ENCODE measurements around the gene PSMB10. TPM values are rescaled to one million over a fixed set of nuclear protein-coding genes. Genes with fewer than 3 reads are reported as not detected.

Gene PSMB10
- total and polyA plus RNA-seq, 2 donors (not counting 3 experiments of a cell fraction or from before 2014, with no cell fraction given), result 40.8 to 54.7 TPM

DNA sequence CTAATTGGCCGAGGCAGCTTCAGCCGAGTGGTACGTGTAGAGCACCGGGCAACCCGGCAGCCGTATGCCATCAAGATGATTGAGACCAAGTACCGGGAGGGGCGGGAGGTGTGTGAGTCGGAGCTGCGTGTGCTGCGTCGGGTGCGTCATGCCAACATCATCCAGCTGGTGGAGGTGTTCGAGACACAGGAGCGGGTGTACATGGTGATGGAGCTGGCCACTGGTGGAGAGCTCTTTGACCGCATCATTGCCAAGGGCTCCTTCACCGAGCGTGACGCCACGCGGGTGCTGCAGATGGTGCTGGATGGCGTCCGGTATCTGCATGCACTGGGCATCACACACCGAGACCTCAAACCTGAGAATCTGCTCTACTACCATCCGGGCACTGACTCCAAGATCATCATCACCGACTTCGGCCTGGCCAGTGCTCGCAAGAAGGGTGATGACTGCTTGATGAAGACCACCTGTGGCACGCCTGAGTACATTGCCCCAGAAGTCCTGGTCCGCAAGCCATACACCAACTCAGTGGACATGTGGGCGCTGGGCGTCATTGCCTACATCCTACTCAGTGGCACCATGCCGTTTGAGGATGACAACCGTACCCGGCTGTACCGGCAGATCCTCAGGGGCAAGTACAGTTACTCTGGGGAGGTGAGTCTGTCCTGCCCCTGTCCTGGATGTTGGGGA lies 27.5 kb downstream of the PSMB10 start:
- intact Hi-C loops (cut with micrococcal nuclease) (loop anchor here (10.0 kb wide), 1 partner anchor 594 kb away; no protein-coding TSS in a partner anchor), dilution Hi-C loops (cut with MboI; ENCODE audit: extremely low pct_ligation_motif_present, low sequenced_read_pairs) (loop anchor here (25.0 kb wide), 1 partner anchor 222 kb away; no protein-coding TSS in a partner anchor)
- CTCF ChIA-PET, result interaction anchor here (0.6 to 1.5 kb wide), 3 partner anchors 16 to 236 kb away, joined by 3 to 4 read pairs (median 3); partner anchors contain the start of gene PSKH1
- POLR2A ChIA-PET, result no interaction called here
- Histone ChIP-seq H3K4me1 (ENCODE audit: control insufficient read depth, extremely low read depth, insufficient read depth, low read length) (no peaks in the 10 kb centered on the region), H3K9ac (replicated peaks; ENCODE audit: extremely low read depth, insufficient read depth, low read length) (no peak overlapping the region), H4K20me1 (replicated peaks; ENCODE audit: control insufficient read depth, extremely low read depth, insufficient read depth, low read length) (no peaks in the 10 kb centered on the region), H3K9me1 (replicated peaks; ENCODE audit: control insufficient read depth, extremely low read depth, insufficient read depth, low read length) (no peaks in the 10 kb centered on the region), H3K36me3 (ENCODE audit: control insufficient read depth in 2 of 2, extremely low read depth in 1 of 2, insufficient read depth in 2 of 2, low read length in 2 of 2) (peaks cover 3 to 15% of the 10 kb centered on the region in 2 experiments), H2AFZ (ENCODE audit: low read depth, low read length) (no peak overlapping the region), H3K27me3 (ENCODE audit: control insufficient read depth in 2 of 2, insufficient read depth in 2 of 2, low read length in 2 of 2) (no peaks in the 10 kb centered on the region), H3K27ac (ENCODE audit: insufficient read depth, low read depth, low read length) (no peak overlapping the region), H3K9me3 (replicated peaks; ENCODE audit: control insufficient read depth, insufficient read depth, low read length) (no peaks in the 10 kb centered on the region), H3K4me2 (ENCODE audit: insufficient read depth, low read length) (no peak overlapping the region), H3K79me2 (ENCODE audit: control insufficient read depth, insufficient read depth, low read length) (no peaks in the 10 kb centered on the region), H3K4me3 (replicated peaks in 1 of 3; ENCODE audit: insufficient read depth in 1 of 3, low read depth in 1 of 3, low read length in 3 of 3) (no peak overlapping the region)
- no peak for TF ChIP-seq MYC (IDR thresholded peaks at IDR 0.05; ENCODE audit: low read depth, low read length)
- TF ChIP-seq, protein P1, sequence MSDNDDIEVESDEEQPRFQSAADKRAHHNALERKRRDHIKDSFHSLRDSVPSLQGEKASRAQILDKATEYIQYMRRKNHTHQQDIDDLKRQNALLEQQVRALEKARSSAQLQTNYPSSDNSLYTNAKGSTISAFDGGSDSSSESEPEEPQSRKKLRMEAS (IDR thresholded peaks at IDR 0.05; ENCODE audit: insufficient read depth, insufficient read length), result no peak
- no peak for TF ChIP-seq POLR2A (IDR thresholded peaks at IDR 0.05; ENCODE audit: low read depth, low read length)
- TF ChIP-seq POLR2AphosphoS5 (IDR thresholded peaks at IDR 0.05; ENCODE audit: insufficient read depth, low read depth, low read length), result no peak
- no peak for TF ChIP-seq CTCF (IDR thresholded peaks at IDR 0.05; ENCODE audit: extremely low read depth in 1 of 2, insufficient read depth in 1 of 2, low read depth in 1 of 2, low read length in 2 of 2)
- TF ChIP-seq GATA2 (IDR thresholded peaks at IDR 0.05; ENCODE audit: insufficient read depth, insufficient read length, low read depth, low read length), result no peak
- no peak for TF ChIP-seq FOS (IDR thresholded peaks at IDR 0.05; ENCODE audit: borderline replicate concordance, insufficient read depth, low read length)
- DNase-seq (ENCODE audit: low read depth, low spot score) (no peak), FAIRE-seq (no peak)
- no TSS peak for BruUV-seq (replicated peaks)

Measured in endothelial cell of umbilical vein (primary cell).